ENCODE results near the gene MED26.

The MED26 gene

GRCh38 chr19:16609511-16610200 is 18.3 kb downstream of the MED26 start:
- no peak for DNase-seq

- no peak for DNase-seq
These were observed 19.7 kb downstream of the MED26 start for GRCh38 chr19:16608290-16608739.

- DNase-seq, result no peak
These were observed 20.2 kb downstream of the MED26 start for GRCh38 chr19:16607819-16608218.

- no peak for DNase-seq
These were observed 22.4 kb downstream of the MED26 start for GRCh38 chr19:16605553-16605994.

- DNase-seq, result no peak
These were observed 22.9 kb downstream of the MED26 start for GRCh38 chr19:16605115-16605514.

GRCh38 chr19:16604615-16605014 is 23.4 kb downstream of the MED26 start:
- DNase-seq, result no peak

GRCh38 chr19:16603090-16603489 is 24.9 kb downstream of the MED26 start:
- DNase-seq, result no peak

GRCh38 chr19:16601378-16602052 is 26.5 kb downstream of the MED26 start:
- no peak for DNase-seq

- no peak for DNase-seq
These were observed 27.2 kb downstream of the MED26 start for GRCh38 chr19:16600824-16601223.

- DNase-seq, result no peak
These were observed 28.2 kb downstream of the MED26 start for GRCh38 chr19:16599655-16600346.

GRCh38 chr19:16598848-16599247 is 29.2 kb downstream of the MED26 start:
- no peak for DNase-seq

- DNase-seq, result no peak
These were observed 31.6 kb downstream of the MED26 start for GRCh38 chr19:16596399-16596798.

- DNase-seq, result no peak
These were observed 32.9 kb downstream of the MED26 start for GRCh38 chr19:16595097-16595496.

- DNase-seq, result no peak
These were observed 33.3 kb downstream of the MED26 start for GRCh38 chr19:16594681-16595091.

- no peak for DNase-seq
These were observed 33.8 kb downstream of the MED26 start for GRCh38 chr19:16594131-16594586.

GRCh38 chr19:16593181-16593580 is 34.8 kb downstream of the MED26 start:
- no peak for DNase-seq

GRCh38 chr19:16591803-16592556 is 36.0 kb downstream of the MED26 start:
- DNase-seq, result no peak

GRCh38 chr19:16590876-16591802 is 36.9 kb downstream of the MED26 start:
- DNase-seq, result no peak

GRCh38 chr19:16589917-16590316 is 38.1 kb downstream of the MED26 start:
- DNase-seq, result no peak

- no peak for DNase-seq
These were observed 39.0 kb downstream of the MED26 start for GRCh38 chr19:16588824-16589577.
